ENCODE results near the gene IGBP1.

IGBP1 gene

DNA sequence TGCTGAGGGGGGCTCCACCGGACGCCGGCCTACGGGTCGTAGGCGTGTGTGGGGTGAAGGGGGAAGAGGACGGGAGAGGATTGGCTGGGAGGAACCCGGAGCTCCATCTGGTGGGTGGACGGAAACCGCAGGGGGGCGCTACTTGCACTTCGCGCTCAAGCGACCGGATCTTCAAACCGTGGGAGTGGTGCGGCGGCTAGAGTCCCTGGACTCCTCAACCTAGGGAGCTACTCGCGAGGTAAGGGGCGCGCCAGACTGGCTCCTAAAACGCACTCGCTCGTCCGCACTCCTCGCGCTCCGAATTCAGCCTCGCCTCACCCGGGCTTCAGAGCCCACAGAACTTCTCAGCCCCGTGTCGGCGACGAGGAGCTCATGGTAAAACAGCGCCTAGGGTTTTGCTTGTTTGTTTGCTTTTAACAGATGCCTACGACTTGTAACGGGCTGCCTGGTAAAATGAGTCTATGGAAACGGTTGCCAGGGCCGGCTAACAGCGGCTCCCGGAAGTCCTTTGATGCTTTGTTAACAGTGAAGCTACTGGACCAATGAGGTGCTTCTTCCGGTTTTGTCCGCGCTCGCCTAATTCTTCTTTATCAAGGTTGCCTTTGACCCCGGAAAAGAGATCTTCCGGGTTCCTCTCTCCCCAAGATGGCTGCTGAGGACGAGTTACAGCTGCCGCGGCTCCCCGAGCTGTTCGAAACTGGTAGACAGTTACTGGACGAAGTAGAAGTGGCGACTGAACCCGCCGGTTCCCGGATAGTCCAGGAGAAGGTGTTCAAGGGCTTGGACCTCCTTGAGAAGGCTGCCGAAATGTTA, at the start of gene IGBP1:
TSS of gene IGBP1 (plus strand) at position 145 of the 813 bp plus-strand sequence. CDS start at position 646, 501 bp downstream.
- peak within 1 kb of the TSS; percentile 67 for H3K4me3 ChIP-seq (ENCODE audit: low read depth, low read length)
- DNase-seq (ENCODE audit: low read depth): peak; percentile 86
- TF ChIP-seq, protein P1, sequence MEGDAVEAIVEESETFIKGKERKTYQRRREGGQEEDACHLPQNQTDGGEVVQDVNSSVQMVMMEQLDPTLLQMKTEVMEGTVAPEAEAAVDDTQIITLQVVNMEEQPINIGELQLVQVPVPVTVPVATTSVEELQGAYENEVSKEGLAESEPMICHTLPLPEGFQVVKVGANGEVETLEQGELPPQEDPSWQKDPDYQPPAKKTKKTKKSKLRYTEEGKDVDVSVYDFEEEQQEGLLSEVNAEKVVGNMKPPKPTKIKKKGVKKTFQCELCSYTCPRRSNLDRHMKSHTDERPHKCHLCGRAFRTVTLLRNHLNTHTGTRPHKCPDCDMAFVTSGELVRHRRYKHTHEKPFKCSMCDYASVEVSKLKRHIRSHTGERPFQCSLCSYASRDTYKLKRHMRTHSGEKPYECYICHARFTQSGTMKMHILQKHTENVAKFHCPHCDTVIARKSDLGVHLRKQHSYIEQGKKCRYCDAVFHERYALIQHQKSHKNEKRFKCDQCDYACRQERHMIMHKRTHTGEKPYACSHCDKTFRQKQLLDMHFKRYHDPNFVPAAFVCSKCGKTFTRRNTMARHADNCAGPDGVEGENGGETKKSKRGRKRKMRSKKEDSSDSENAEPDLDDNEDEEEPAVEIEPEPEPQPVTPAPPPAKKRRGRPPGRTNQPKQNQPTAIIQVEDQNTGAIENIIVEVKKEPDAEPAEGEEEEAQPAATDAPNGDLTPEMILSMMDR (conservative IDR thresholded peaks at IDR 0.05; ENCODE audit: low read depth, low read length): peak; percentile 61

DNA sequence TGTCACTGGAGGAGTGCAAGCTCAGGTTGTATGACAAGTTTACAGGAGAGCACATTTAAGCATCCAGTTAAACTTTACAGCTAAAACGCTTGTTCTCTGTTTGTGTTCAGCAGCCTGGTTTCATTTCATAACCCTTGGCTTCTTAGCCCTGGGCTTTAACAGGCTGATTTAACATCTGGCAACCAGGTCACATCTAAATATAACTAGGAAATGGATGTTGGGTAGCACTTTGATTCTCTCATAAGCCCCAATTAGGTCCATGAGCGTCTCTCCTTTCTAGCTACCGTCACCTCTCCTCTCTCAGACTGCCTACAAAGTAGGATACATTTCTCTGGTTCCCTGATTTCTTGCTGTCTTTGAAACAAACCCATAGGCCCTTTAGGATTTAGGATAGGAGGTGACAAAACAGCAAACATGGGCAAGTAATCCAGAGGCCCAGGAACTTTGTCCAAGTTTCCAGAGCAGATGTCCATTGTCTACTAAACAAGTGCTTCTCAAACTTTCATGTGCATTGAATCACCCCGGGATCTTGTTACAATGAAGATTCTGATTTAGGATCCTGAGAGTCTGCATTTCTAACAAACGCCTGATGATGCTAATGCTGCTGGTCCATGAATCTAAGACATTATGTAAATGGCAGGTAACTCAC, 48.5 kb upstream of the IGBP1 start:
- no peak for DNase-seq (ENCODE audit: low read depth)
- TF ChIP-seq, protein P1 (conservative IDR thresholded peaks at IDR 0.05; ENCODE audit: low read depth, low read length): no peak
- H3K4me3 ChIP-seq (ENCODE audit: low read depth, low read length): no peak overlapping the region

DNA sequence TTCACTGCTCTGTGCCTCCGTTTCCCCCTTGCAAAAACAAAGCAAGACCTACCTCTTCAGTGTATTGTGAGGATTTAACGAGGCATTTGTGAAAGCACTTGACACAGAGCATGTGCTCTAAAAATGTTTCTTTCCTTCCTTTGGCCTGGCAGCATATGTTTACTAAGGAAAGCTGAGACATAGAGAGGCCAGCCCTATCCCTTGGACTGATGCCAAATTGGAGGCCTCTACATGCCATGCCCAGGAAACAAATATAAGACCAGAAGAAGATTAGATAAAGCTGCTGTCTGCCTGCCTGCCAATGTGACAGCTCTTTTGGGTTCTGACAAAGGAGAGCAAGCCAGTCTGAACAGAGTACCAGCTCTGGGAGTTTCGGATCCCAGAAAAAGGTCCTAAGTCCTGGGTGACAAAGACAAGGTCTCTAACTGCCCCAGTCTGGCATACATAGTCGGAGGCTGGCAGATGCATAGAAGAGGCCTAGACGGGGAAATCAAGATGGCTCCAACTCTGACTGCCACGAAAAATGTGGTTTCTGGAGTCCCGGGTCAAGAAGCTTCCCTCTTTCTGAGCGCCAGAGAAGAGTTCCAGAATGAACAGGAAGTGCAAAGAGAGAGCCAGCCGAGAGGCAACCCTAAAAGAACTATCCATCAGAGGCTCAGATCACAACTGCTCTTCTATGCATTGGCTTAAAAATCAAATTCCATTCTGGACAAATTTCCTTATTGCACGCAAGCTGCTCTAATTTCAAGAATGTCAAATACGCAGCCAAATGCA, 45.2 kb upstream of the IGBP1 start:
- TF ChIP-seq, protein P1 (conservative IDR thresholded peaks at IDR 0.05; ENCODE audit: low read depth, low read length): no peak
- DNase-seq (ENCODE audit: low read depth): peak; percentile 34
- no peak overlapping the region for H3K4me3 ChIP-seq (ENCODE audit: low read depth, low read length)

DNA sequence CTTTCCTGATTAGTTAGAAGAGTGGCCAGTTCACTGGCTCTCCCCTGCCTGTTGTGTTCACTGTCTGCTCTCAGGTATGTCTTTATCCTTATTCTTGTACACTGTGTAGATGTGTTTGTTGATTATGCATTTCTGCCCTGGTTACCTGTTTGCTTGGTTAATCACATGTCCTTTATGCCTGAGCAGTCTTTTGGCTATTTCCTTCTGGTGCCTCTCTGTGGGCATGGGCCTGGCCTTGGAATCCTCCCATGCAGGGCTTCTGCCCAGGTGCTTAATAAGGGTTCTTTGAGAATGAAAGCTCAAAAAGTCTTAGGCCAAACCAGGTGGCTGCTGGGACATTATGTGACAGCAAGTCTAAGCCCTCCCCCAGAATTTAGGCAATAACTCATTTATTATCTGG, 44.5 kb upstream of the IGBP1 start:
- no peak for DNase-seq (ENCODE audit: low read depth)
- TF ChIP-seq, protein P1 (conservative IDR thresholded peaks at IDR 0.05; ENCODE audit: low read depth, low read length): no peak
- H3K4me3 ChIP-seq (ENCODE audit: low read depth, low read length): no peak overlapping the region

DNA sequence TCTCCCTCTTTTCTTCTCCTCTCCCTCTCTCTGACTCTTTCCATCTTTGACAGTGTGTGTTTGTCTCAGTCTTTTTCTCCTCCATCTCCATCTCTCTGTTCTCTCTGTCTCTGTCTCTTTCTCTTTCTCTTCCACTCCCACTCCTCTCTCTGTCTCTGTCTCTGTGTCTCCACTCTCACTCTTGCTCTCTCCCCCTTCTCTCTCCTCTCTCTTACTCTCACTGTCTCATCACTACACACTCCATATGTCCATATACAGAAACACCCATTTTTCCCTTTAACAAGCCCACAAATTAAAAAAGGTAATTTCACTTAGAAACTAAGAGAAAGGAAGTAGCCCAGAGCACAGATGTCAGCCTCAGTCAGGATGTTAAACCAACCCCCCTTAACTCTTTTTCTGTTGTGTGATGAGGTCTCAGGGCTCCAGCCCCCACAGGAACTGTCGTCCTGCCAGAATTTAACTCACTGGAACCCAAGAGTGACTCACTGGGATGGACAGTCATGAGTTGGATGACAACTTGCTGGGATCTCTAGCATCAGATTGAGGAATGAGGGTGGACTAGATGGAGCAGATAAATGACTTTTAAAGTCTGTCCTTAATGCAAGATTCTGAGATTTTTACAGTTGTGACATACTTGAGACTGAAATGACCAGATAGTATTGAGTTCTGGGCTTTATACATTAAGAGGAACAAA, 43.5 kb upstream of the IGBP1 start:
- TF ChIP-seq, protein P1 (conservative IDR thresholded peaks at IDR 0.05; ENCODE audit: low read depth, low read length): no peak
- DNase-seq (ENCODE audit: low read depth): no peak
- no peak overlapping the region for H3K4me3 ChIP-seq (ENCODE audit: low read depth, low read length)

DNA sequence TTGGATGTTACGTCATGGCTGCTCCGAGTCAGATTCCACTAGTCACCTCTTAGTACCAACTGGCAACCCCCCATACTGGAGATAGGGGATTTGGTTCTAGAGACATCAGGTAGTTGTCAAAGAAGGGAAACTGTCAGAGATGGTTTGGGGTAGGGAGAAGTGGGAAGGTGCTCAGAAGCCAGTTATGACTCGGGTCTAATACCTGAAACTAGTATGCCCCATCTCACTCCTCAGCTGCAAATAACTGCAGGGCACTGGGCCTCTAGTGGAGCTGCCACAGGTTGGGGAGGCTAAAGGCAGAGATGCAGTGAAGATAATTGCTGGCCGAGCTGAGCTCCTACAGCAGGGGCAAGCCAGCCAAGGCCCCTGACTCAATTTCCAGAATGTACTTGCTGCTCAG, 41.0 kb upstream of the IGBP1 start:
- H3K4me3 ChIP-seq (ENCODE audit: low read depth, low read length): no peak overlapping the region
- DNase-seq (ENCODE audit: low read depth): no peak
- TF ChIP-seq, protein P1 (conservative IDR thresholded peaks at IDR 0.05; ENCODE audit: low read depth, low read length): no peak

Measured in choroid plexus epithelial cell (primary cell).